Progenitor cell of endocrine pancreas (in vitro differentiated cells): Measurements from ENCODE around the gene APOO. TPM values are rescaled to one million over a fixed set of nuclear protein-coding genes. Genes with fewer than 3 reads are reported as not detected.

Experiments used
- DNase-seq: peaks from one replicate; pipeline ENCODE4 v3.0.0; 2021; ENCODE audit warnings: low spot score; ENCODE audit not compliant: unreplicated experiment
- H3K27ac Mint-ChIP-seq: 2 replicates; pipeline ENCODE4 v1.8.0; 2021; ENCODE audit warnings: mild to moderate bottlenecking, moderate library complexity, mixed read lengths
- H3K27me3 Mint-ChIP-seq: 2 replicates; pipeline ENCODE4 v1.8.0; 2021; ENCODE audit warnings: mixed read lengths
- H3K36me3 Mint-ChIP-seq: 2 replicates; pipeline ENCODE4 v1.8.0; 2022; ENCODE audit warnings: mixed read lengths; ENCODE audit not compliant: insufficient read depth
- H3K4me1 Mint-ChIP-seq: 2 replicates; pipeline ENCODE4 v1.8.0; 2021; ENCODE audit warnings: low read depth, mixed read lengths
- H3K4me3 Mint-ChIP-seq: 2 replicates; pipeline ENCODE4 v1.8.0; 2021; ENCODE audit warnings: low read depth, mild to moderate bottlenecking, moderate library complexity, mixed read lengths
- H3K9me3 Mint-ChIP-seq: 2 replicates; pipeline ENCODE4 v1.8.0; 2021; ENCODE audit warnings: low read depth, mixed read lengths
- CTCF ChIP-seq: fragments of 200-600 bp; sonication (generic); IDR thresholded peaks from one replicate; pipeline ENCODE4 v1.5.0; 2021; ENCODE audit warnings: antibody characterized with exemption, mild to moderate bottlenecking; ENCODE audit not compliant: unreplicated experiment
- total RNA-seq: library from RNA; stranded (reverse); gene quantifications from 2 replicates; pipeline ENCODE4 v1.2.1, GENCODE V29; 2021

APOO gene
- total RNA-seq, 1 donor from 2014 or later = 75.9 TPM

- Mint-ChIP-seq H3K9me3 (no peaks in the 10 kb centered on the region), H3K36me3 (no peaks in the 10 kb centered on the region), H3K27me3 (no peaks in the 10 kb centered on the region), H3K4me1 (peaks cover 4% of the 10 kb centered on the region), H3K4me3 (no peak overlapping the region), H3K27ac (no peak overlapping the region)
- TF ChIP-seq CTCF = no peak
- no peak for DNase-seq
Measured at GRCh38 chrX:23815376-23815775, 92.4 kb downstream of the APOO start.

DNA sequence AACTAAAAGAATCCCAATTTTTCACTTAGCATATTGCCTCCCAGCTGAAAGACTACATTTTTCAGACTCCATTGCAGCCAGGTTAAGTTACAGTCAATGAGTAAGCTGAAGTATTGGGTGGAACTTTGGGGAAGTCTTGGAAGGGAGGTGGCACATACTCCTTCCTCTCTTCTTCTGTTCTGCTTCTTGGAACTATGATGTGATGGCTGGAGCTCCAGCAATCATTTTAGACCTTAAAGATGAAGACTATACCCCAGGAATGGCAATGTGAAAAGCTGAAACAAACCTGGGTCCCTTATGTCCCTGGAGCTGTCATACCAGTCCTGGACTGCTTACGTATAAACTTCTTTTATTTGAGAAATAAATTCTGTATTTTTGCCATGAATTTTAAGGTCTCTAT, 93.9 kb downstream of the APOO start:
- DNase-seq = no peak
- H3K4me3 Mint-ChIP-seq = no peak overlapping the region
- H3K9me3 Mint-ChIP-seq = no peaks in the 10 kb centered on the region
- H3K36me3 Mint-ChIP-seq = no peaks in the 10 kb centered on the region
- no peak for TF ChIP-seq CTCF
- H3K27ac Mint-ChIP-seq = no peak overlapping the region
- H3K4me1 Mint-ChIP-seq = peaks cover 4% of the 10 kb centered on the region
- H3K27me3 Mint-ChIP-seq = no peaks in the 10 kb centered on the region

GRCh38 chrX:23811656-23812055, 96.1 kb downstream of the APOO start:
- Mint-ChIP-seq H3K4me1 (peaks cover 12% of the 10 kb centered on the region), H3K36me3 (no peaks in the 10 kb centered on the region), H3K9me3 (no peaks in the 10 kb centered on the region), H3K27ac (no peak overlapping the region), H3K27me3 (no peaks in the 10 kb centered on the region), H3K4me3 (no peak overlapping the region)
- no peak for TF ChIP-seq CTCF
- DNase-seq = no peak

DNA sequence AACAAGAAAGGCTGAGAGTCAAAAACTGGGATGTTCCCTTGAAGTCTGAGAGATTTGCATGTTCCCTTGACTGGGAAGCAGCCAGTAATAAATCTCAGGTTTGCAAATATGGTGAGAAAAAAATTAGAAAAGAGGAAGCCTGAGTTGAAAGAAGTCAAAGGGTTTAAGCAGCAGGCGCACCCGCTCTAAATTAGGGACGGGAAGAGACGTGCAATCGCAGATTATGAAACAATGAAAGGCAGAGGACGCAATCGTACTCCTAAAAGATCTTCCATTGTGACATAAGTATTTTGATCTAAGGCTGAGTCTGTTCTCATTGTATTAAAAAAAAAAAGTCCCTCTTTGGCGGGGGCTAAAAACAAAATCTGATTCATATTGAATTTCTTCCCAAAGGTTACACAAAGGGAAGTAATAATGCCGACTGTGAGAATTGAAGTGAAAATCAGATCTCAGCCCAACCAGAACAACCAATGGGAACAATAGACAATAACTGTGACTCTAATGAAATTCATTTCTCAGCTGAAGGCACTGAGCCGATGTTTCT, 96.6 kb downstream of the APOO start:
- H3K4me3 Mint-ChIP-seq = no peak overlapping the region
- H3K4me1 Mint-ChIP-seq = peaks cover 10% of the 10 kb centered on the region
- H3K9me3 Mint-ChIP-seq = no peaks in the 10 kb centered on the region
- no peaks in the 10 kb centered on the region for H3K36me3 Mint-ChIP-seq
- TF ChIP-seq CTCF = no peak
- no peak for DNase-seq
- no peaks in the 10 kb centered on the region for H3K27me3 Mint-ChIP-seq
- no peak overlapping the region for H3K27ac Mint-ChIP-seq

- Mint-ChIP-seq H3K36me3 (no peaks in the 10 kb centered on the region), H3K27ac (no peak overlapping the region), H3K4me1 (peaks cover 12% of the 10 kb centered on the region), H3K9me3 (no peaks in the 10 kb centered on the region), H3K4me3 (no peak overlapping the region), H3K27me3 (no peaks in the 10 kb centered on the region)
- TF ChIP-seq CTCF = no peak
- DNase-seq = no peak
Measured at GRCh38 chrX:23810279-23810678, 97.5 kb downstream of the APOO start.
